Measurements from ENCODE around the gene ANO8.
"Not testable (repeated sequence)": the region's sequence is repeated elsewhere in the genome, so short reads cannot be mapped to it uniquely, and the experiment has no call there.

ANO8 gene

GRCh38 chr19:17279436-17279835 is 55.2 kb downstream of the ANO8 start:
- peaks cover 32% of the 10 kb centered on the region for H3K36me3 Mint-ChIP-seq (ENCODE audit: low read depth)
- no peaks in the 10 kb centered on the region for H3K27me3 Mint-ChIP-seq
- H3K4me1 Mint-ChIP-seq (ENCODE audit: low read depth) = peaks cover 6% of the 10 kb centered on the region
- no peaks in the 10 kb centered on the region for H3K9me3 Mint-ChIP-seq
- no peak overlapping the region for H3K27ac Mint-ChIP-seq
- no peak overlapping the region for H3K4me3 Mint-ChIP-seq

- H3K4me3 Mint-ChIP-seq = no peak overlapping the region
- H3K36me3 Mint-ChIP-seq (ENCODE audit: low read depth) = peaks cover 37% of the 10 kb centered on the region
- no peak overlapping the region for H3K27ac Mint-ChIP-seq
- no peaks in the 10 kb centered on the region for H3K9me3 Mint-ChIP-seq
- no peaks in the 10 kb centered on the region for H3K4me1 Mint-ChIP-seq (ENCODE audit: low read depth)
- H3K27me3 Mint-ChIP-seq = no peaks in the 10 kb centered on the region
Observed at GRCh38 chr19:17275441-17276175, 59.0 kb downstream of the ANO8 start.

GRCh38 chr19:17274892-17275291 is 59.8 kb downstream of the ANO8 start:
- H3K27ac Mint-ChIP-seq; H3K4me1 Mint-ChIP-seq (ENCODE audit: low read depth); H3K4me3 Mint-ChIP-seq; H3K27me3 Mint-ChIP-seq; H3K9me3 Mint-ChIP-seq: not testable (repeated sequence)
- peaks cover 41% of the 10 kb centered on the region for H3K36me3 Mint-ChIP-seq (ENCODE audit: low read depth)
